GM19463 (cell line): Measurements from ENCODE around the gene RPL27.

Source experiments
- ATAC-seq: cut with Tn5 transposase; IDR thresholded peaks from one replicate; pipeline ENCODE4 v1.9.1; 2021; ENCODE audit warnings: mild to moderate bottlenecking, moderate library complexity; ENCODE audit not compliant: unreplicated experiment

The RPL27 gene

GRCh38 chr17:43043307-43043706 lies 45.1 kb downstream of the RPL27 start:
- ATAC-seq: no peak

GRCh38 chr17:43044024-43044423 lies 45.8 kb downstream of the RPL27 start:
- ATAC-seq: no peak

GRCh38 chr17:43051969-43052368 lies 53.8 kb downstream of the RPL27 start:
- ATAC-seq: no peak
